A673 (cell line): ENCODE data around the gene TECPR2.

Source experiments
- CTCF ChIP-seq: fragments of 300-800, 200-600 bp; sonication (generic); conservative IDR thresholded peaks from 2 replicates; pipeline ENCODE4 v1.5.1; 2017; ENCODE audit warnings: low read depth, mild to moderate bottlenecking, antibody characterized with exemption, low read length, moderate library complexity, mixed read lengths
- EZH2 ChIP-seq: fragments of 200-600 bp; sonication (generic); IDR thresholded peaks from 2 replicates; pipeline ENCODE4 v1.6.1; 2017; ENCODE audit warnings: borderline replicate concordance, low read depth, mild to moderate bottlenecking, mixed read lengths, antibody characterized with exemption, low read length; ENCODE audit not compliant: poor library complexity, severe bottlenecking

GRCh38 chr14:102464846-102465341 is 102.2 kb downstream of the TECPR2 start:
- TF ChIP-seq CTCF, result no peak
- no peak for TF ChIP-seq EZH2
